ENCODE measurements around the gene AP4B1.
A peak's percentile ranks its signal among the peaks of the same experiment; 100 is the strongest.
"Not testable (repeated sequence)": the region's sequence is repeated elsewhere in the genome, so short reads cannot be mapped to it uniquely, and the experiment has no call there.

Gene AP4B1

GRCh38 chr1:113904674-113905434 lies at the start of gene AP4B1, which contains the start of gene DCLRE1B:
Gene AP4B1 (minus strand): TSS chr1:113904799. CDS start chr1:113904717, 82 bp downstream.
Gene DCLRE1B (plus strand): TSS chr1:113905326. CDS start chr1:113905587, 261 bp downstream.
- DNase-seq (ENCODE audit: low read depth), result peak; percentile 100
- peak; percentile 59 for TF ChIP-seq CTCF (IDR thresholded peaks at IDR 0.05; ENCODE audit: low read depth, low read length, missing control alignments)
- peak within 1 kb of the TSS; percentile 82 for H3K4me3 ChIP-seq (ENCODE audit: low read depth, low read length)
- in situ Hi-C loops (cut with HindIII; ENCODE audit: low sequenced_read_pairs), result no loop called here

- no peak for TF ChIP-seq CTCF (IDR thresholded peaks at IDR 0.05; ENCODE audit: low read depth, low read length, missing control alignments)
- DNase-seq (ENCODE audit: low read depth), result no peak
- no peak overlapping the region for H3K4me3 ChIP-seq (ENCODE audit: low read depth, low read length)
- in situ Hi-C loops (cut with HindIII; ENCODE audit: low sequenced_read_pairs), result no loop called here
These were observed 47.1 kb upstream of the AP4B1 start for GRCh38 chr1:113951719-113952118.

- in situ Hi-C loops (cut with HindIII; ENCODE audit: low sequenced_read_pairs), result no loop called here
These were observed 46.3 kb upstream of the AP4B1 start for GRCh38 chr1:113950908-113951307.

GRCh38 chr1:113949007-113949406 lies 44.4 kb upstream of the AP4B1 start:
- no peak for DNase-seq (ENCODE audit: low read depth)
- H3K4me3 ChIP-seq (ENCODE audit: low read depth, low read length), result no peak overlapping the region
- in situ Hi-C loops (cut with HindIII; ENCODE audit: low sequenced_read_pairs), result no loop called here
- peak; percentile 43 for TF ChIP-seq CTCF (IDR thresholded peaks at IDR 0.05; ENCODE audit: low read depth, low read length, missing control alignments)

More at GRCh38 chr1:113950908-113951307, 46.3 kb upstream of the AP4B1 start:
- DNase-seq (ENCODE audit: low read depth), result no peak
- H3K4me3 ChIP-seq (ENCODE audit: low read depth, low read length), result no peak overlapping the region
- no peak for TF ChIP-seq CTCF (IDR thresholded peaks at IDR 0.05; ENCODE audit: low read depth, low read length, missing control alignments)

GRCh38 chr1:113948151-113948550 lies 43.6 kb upstream of the AP4B1 start:
- in situ Hi-C loops (cut with HindIII; ENCODE audit: low sequenced_read_pairs); DNase-seq (ENCODE audit: low read depth): not testable (repeated sequence)

GRCh38 chr1:113947388-113948107 lies 42.9 kb upstream of the AP4B1 start:
- in situ Hi-C loops (cut with HindIII; ENCODE audit: low sequenced_read_pairs), result no loop called here
- DNase-seq (ENCODE audit: low read depth), result no peak
- no peak for TF ChIP-seq CTCF (IDR thresholded peaks at IDR 0.05; ENCODE audit: low read depth, low read length, missing control alignments)
- no peak overlapping the region for H3K4me3 ChIP-seq (ENCODE audit: low read depth, low read length)

More at GRCh38 chr1:113948151-113948550, 43.6 kb upstream of the AP4B1 start:
- not testable (repeated sequence) for H3K4me3 ChIP-seq (ENCODE audit: low read depth, low read length)
